Heart left ventricle (tissue), 16 donors: ENCODE measurements around the gene FDXR. TPM values are rescaled to one million over a fixed set of nuclear protein-coding genes. Genes with fewer than 3 reads are reported as not detected.

Experiments used
- ATAC-seq, 4 donors: fragments of 200-7000 bp; cut with Tn5 transposase; one replicate each; pipeline ENCODE4 v1.9.1; 2020 to 2022; ENCODE audit warnings: moderate library complexity in 4 of 4, mild to moderate bottlenecking in 3 of 4, moderate number of reproducible peaks in 1 of 4
- DNase-seq, 5 donors: peaks; one replicate each; pipeline ENCODE4 v3.0.0-alpha.2; 2020
- H3K27ac ChIP-seq, 12 donors: fragments of 200-600 bp; sonication (generic) in 4 of 12; one replicate each; pipeline versions ENCODE4 v1.5.0 to v1.8.0; 2016 to 2022; ENCODE audit warnings: mild to moderate bottlenecking in 2 of 12
- H3K27me3 ChIP-seq, 9 donors: fragments of 200-600 bp; sonication (generic) in 2 of 9; one replicate each; pipeline versions ENCODE4 v1.5.1 to v1.8.0; 2016 to 2022; ENCODE audit warnings: mild to moderate bottlenecking in 3 of 9
- H3K36me3 ChIP-seq, 9 donors: fragments of 200-600 bp; sonication (generic) in 2 of 9; one replicate each; pipeline versions ENCODE4 v1.5.0 to v1.8.0; 2018 to 2022; ENCODE audit warnings: mild to moderate bottlenecking in 2 of 9
- H3K4me1 ChIP-seq, 12 donors: fragments of 200-600 bp; sonication (generic) in 4 of 12; one replicate each; pipeline versions ENCODE4 v1.5.0 to v1.8.0; 2016 to 2022; ENCODE audit warnings: mild to moderate bottlenecking in 3 of 12
- H3K4me3 ChIP-seq, 12 donors: fragments of 200-600 bp; sonication (generic) in 4 of 12; one replicate each; pipeline versions ENCODE4 v1.5.0 to v1.8.0; 2017 to 2022; ENCODE audit warnings: mild to moderate bottlenecking in 9 of 12, moderate library complexity in 4 of 12
- H3K9me3 ChIP-seq, 12 donors: fragments of 200-600 bp; sonication (generic) in 4 of 12; one replicate each; pipeline versions ENCODE4 v1.5.0 to v1.8.0; 2016 to 2022; ENCODE audit warnings: mild to moderate bottlenecking in 1 of 12
- POLR2A ChIP-seq, 2 donors: fragments of 450-650 bp; IDR thresholded peaks; one replicate each; pipeline ENCODE4 v1.6.1; 2017; ENCODE audit warnings: antibody characterized with exemption in 2 of 2, mild to moderate bottlenecking in 2 of 2, moderate library complexity in 2 of 2
- WGBS, 4 donors: extraction: QIAGEN DNeasy Blood & Tissue Kit in 2 of 4; methylation state at CpG; one replicate each; pipeline versions ENCODE4 v1.1.5 to v1.1.7; 2013 to 2018; 5-methylcytosine and 5-hydroxymethylcytosine counted together
- intact Hi-C, 10 donors: fragments of 100-400 bp; cut with DNase I; formaldehyde crosslinking; loops; one replicate each; pipeline versions ENCODE4 v1.11.1 to v1.14.2; 2022
- polyA plus RNA-seq, 2 donors: library from polyadenylated mRNA; stranded (reverse); fragments of 200-250 nt; gene quantifications; one replicate each; pipeline ENCODE4 v1.2.3, GENCODE V29; 2013
- total RNA-seq, 9 donors: library from RNA; depleted of rRNA in 2 of 9; stranded (reverse); fragments of >200 nt in 2 of 9; fragmentation: NEBNext Ultra II Directional in 3 of 9; extraction: Animal tissue kit (Norgen Biotek cat#: 25700) in 3 of 9; gene quantifications; one replicate each; pipeline versions ENCODE4 v1.1.0 to v1.2.4, GENCODE V29; 2016 to 2023
- TF ChIP-seq, protein P1 (sequence below), 12 donors: fragments of 200-600 bp; sonication (generic) in 4 of 12; IDR thresholded peaks; one replicate each; pipeline versions ENCODE4 v1.5.0 to v1.8.0; 2018 to 2022; ENCODE audit warnings: antibody characterized with exemption in 12 of 12, mild to moderate bottlenecking in 5 of 12
- donor health status: ischemic (EF 13 %, LVEDD 7.1; RV severe dilation, severe dysfunction).
- donor health status: healthy with polysubstance abuse.
- donor health status: DM: no; HTN: yes; CAD: no.
- donor health status: DM: no; HTN: no; CAD: no.
- donor health status: ischemic (EF 25% LVEDD 6.9; RV normal size, moderate dysfunction).
- donor health status: ischemic (EF 25% LVEDD 5.7; RV mildly dilated, moderate dysfunction).
- donor health status: healthy.
- donor health status: DM: yes; HTN: yes; CAD: no.
- donor health status: ischemic (EF 35%, LVEDD 5.7; RV mildly dilated, moderate dysfunction).
- donor health status: nonischemic (EF 11% LVEDD 7.7; RV severe dilation, severe dysfunction).
- donor health status: DM: yes; HTN: yes; CAD: no.
- donor health status: PGD.
- donor health status: ischemic (EF 29% LVEDD 5.4; RV normal size, mild dysfunction).
- donor health status: nonischemic (EF 23%, LVEDD 6.1; RV moderate dilation, normal function).

The FDXR gene
- total and polyA plus RNA-seq, 11 donors: 2.5 to 8.7 (median 4.7) TPM

DNA sequence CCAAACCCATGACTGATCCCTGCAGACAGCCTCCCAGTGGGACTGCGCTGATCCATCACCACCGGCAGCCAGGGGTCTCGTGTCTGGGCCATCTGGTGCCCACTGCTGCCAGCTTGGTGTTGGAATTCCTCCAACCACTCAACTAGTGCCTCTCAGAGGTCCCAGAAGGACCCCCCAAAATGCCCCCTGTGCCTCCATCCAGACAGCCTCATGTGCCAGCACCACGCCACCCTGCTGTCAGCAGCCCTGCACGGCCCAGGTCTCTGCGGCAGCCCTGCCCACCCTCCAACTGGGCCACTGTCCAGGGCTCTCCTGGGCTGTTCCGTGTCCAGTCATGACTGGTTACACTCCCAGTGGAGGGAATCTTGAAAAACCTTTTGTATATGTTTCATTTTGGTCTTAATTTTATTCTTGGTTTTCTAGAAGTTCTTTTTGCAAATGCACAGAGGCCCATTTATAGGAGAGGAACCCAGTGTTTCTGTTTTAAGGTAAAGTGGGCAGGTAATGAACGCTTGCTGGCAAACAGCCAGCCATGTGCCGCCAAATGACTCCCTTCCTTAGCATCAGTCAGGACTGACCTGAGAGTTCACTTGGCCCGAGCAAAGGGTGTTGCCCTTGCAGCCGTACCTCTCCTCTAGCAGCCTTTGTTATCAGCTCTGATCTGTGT, 47.7 kb downstream of the FDXR start:
- Histone ChIP-seq H3K4me1 (peaks cover 0 to 11% (median 0%) of the 10 kb centered on the region in 12 donors), H3K9me3 (no peaks in the 10 kb centered on the region), H3K4me3 (no peak overlapping the region), H3K36me3 (peaks cover 0 to 37% (median 3%) of the 10 kb centered on the region in 9 donors), H3K27ac (no peak overlapping the region), H3K27me3 (no peaks in the 10 kb centered on the region)
- WGBS, 4 donors: 85 to 88% (median 88%) methylated on average over 11 of the region's 11 CpGs
- TF ChIP-seq POLR2A (IDR thresholded peaks at IDR 0.05): no peak
- TF ChIP-seq, protein P1, sequence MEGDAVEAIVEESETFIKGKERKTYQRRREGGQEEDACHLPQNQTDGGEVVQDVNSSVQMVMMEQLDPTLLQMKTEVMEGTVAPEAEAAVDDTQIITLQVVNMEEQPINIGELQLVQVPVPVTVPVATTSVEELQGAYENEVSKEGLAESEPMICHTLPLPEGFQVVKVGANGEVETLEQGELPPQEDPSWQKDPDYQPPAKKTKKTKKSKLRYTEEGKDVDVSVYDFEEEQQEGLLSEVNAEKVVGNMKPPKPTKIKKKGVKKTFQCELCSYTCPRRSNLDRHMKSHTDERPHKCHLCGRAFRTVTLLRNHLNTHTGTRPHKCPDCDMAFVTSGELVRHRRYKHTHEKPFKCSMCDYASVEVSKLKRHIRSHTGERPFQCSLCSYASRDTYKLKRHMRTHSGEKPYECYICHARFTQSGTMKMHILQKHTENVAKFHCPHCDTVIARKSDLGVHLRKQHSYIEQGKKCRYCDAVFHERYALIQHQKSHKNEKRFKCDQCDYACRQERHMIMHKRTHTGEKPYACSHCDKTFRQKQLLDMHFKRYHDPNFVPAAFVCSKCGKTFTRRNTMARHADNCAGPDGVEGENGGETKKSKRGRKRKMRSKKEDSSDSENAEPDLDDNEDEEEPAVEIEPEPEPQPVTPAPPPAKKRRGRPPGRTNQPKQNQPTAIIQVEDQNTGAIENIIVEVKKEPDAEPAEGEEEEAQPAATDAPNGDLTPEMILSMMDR (IDR thresholded peaks at IDR 0.05): no peak
- DNase-seq (no peak), ATAC-seq (no peak)
- intact Hi-C loops: no loop called here

DNA sequence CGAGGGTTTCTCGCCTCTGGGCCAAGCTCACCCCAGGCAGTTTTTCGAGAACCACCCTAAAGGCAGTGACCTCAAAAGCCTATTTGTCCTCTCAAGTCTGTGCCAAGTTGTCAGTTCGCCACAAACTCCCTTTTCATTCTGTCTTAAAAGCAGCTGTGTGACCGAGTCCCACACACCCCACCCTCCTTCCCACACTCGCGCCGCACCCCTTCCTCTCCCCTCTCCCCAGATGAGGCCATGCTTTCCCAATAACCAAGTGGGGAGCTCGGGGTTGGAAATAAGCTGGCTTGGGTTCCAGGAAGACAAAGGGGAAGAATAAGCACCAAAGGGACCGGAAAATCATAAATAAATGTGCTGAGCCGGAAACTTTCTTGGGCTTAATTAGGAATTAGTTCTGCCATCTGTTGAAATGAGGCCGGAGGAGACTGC, 49.8 kb downstream of the FDXR start:
- 70 to 81% (median 75%) methylated on average over 10 to 12 of the region's 12 CpGs for WGBS, 4 donors
- ATAC-seq (peak in 3 of 4 donors; percentile 39 to 68 (median 57)), DNase-seq (peak in 3 of 5 donors; percentile 37 to 62 (median 48))
- H3K4me3 ChIP-seq: no peak overlapping the region
- peaks cover 0 to 44% (median 8%) of the 10 kb centered on the region in 9 donors for H3K36me3 ChIP-seq
- H3K4me1 ChIP-seq: peaks cover 0 to 11% (median 0%) of the 10 kb centered on the region in 12 donors
- TF ChIP-seq, protein P1 (IDR thresholded peaks at IDR 0.05): no peak
- no peak for TF ChIP-seq POLR2A (IDR thresholded peaks at IDR 0.05)
- intact Hi-C loops: no loop called here
- no peaks in the 10 kb centered on the region for H3K9me3 ChIP-seq
- no peaks in the 10 kb centered on the region for H3K27me3 ChIP-seq
- peak overlapping the region in 8 of 12 donors; percentile 24 to 76 (median 62) for H3K27ac ChIP-seq

DNA sequence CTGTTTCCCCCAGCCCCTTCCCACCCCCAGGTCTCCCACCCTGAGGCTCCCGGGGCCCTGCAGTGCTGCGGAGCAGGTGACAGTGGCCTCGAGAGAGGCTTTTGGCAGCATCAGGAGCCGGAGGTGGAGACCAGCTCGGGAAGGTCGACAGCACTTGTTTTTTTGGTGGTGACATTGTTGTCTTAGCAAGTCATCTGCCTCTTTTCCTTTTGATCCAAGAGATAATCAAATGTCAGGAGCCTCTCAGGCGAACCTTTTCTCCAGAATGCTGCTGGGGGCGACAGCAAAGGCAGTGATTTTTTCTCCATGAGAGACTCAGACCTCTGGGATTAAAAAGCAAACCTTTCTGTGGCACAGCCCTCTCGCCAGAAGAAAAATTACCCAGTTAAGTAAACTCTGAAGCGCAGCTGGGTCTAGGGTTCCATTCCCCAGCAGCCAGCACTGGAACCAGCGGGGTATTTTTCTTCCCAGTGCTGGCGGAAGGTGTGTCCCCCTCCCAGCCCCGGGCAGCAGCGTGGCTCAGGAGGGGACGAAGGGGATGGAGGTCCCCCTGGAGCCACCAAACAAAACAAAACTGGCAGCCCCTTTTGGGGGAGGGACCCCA, 50.4 kb downstream of the FDXR start:
- Histone ChIP-seq H3K27ac (peak overlapping the region in 10 of 12 donors; percentile 11 to 76 (median 62)), H3K36me3 (peaks cover 0 to 49% (median 11%) of the 10 kb centered on the region in 9 donors), H3K4me1 (peaks cover 0 to 11% (median 0%) of the 10 kb centered on the region in 12 donors), H3K9me3 (no peaks in the 10 kb centered on the region), H3K4me3 (no peak overlapping the region), H3K27me3 (no peaks in the 10 kb centered on the region)
- 69 to 83% (median 78%) methylated on average over 11 to 15 of the region's 15 CpGs for WGBS, 4 donors
- peak in 2 of 4 donors; percentile 12 to 18 for ATAC-seq
- intact Hi-C loops: no loop called here
- TF ChIP-seq, protein P1 (IDR thresholded peaks at IDR 0.05): no peak
- TF ChIP-seq POLR2A (IDR thresholded peaks at IDR 0.05): no peak
- DNase-seq: no peak

DNA sequence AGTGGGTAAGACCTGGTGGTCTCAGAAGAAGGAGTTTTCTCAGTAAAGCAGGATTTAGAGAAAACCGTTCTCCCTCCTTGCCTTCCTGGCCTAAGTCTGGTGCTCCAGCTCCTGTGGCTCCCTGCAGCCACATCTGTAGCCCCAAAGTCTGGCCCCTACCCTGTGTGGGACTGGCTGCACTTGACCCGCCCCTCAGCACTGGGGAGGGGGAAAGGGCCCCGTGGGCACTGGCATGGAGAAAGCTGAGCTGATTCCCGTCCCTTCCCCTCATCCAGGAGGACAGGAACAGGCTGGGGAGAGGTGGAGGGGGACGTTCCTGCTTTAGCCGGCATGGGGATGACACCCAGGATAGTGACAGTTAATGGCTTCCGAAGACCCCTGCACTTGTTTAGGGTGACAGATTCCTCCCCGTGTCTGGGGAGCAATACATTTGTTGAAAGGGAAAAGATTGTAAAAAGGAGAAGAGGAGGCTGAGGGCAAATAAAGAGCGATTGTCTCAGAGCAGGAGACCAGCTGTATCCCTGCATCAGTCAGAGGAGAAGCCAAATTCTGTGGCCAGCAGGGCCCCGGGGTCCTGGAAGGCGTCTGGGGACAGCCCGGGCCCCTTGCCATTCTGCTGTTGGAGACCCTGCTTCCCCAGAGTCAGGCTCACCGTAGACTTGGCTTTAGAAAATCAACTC, 51.0 kb downstream of the FDXR start:
- peak in 1 of 4 donors; percentile 47 for ATAC-seq
- 73 to 85% (median 82%) methylated on average over 12 to 13 of the region's 13 CpGs for WGBS, 4 donors
- no peak for TF ChIP-seq POLR2A (IDR thresholded peaks at IDR 0.05)
- TF ChIP-seq, protein P1 (IDR thresholded peaks at IDR 0.05): no peak

More for the DNA sequence above, 51.0 kb downstream of the FDXR start:
- H3K27me3 ChIP-seq: no peaks in the 10 kb centered on the region
- no peak for DNase-seq
- H3K4me3 ChIP-seq: no peak overlapping the region
- intact Hi-C loops: no loop called here
- peaks cover 0 to 11% (median 0%) of the 10 kb centered on the region in 12 donors for H3K4me1 ChIP-seq
- peaks cover 0 to 55% (median 12%) of the 10 kb centered on the region in 9 donors for H3K36me3 ChIP-seq
- H3K27ac ChIP-seq: peak overlapping the region in 8 of 12 donors; percentile 43 to 76 (median 62)
- no peaks in the 10 kb centered on the region for H3K9me3 ChIP-seq
